Panc1 (cell line): ENCODE data around the gene MSANTD2. TPM values are rescaled to one million over a fixed set of nuclear protein-coding genes. Genes with fewer than 3 reads are reported as not detected.

Experiments
- ATAC-seq: fragments of 200-7000 bp; cut with Tn5 transposase; 2 replicates; pipeline ENCODE4 v1.9.1; 2020; ENCODE audit warnings: mild to moderate bottlenecking, moderate library complexity
- BruUV-seq: library from RNA; stranded (reverse); fragments of 400-500 nt; replicated peaks from 2 replicates; lab custom pipeline; 2021; lab: Mats Ljungman, UMichigan
- CTCF ChIA-PET: fragments of 300-600 bp; sonication (Branson Sonifier 250); formaldehyde crosslinking; loops from one replicate; lab custom pipeline; 2022; ENCODE audit warnings: antibody characterized with exemption; lab: Charles Lee
- POLR2A ChIA-PET: fragments of 300-600 bp; sonication (Branson Sonifier 250); formaldehyde crosslinking; loops from one replicate; lab custom pipeline; 2022; ENCODE audit warnings: antibody characterized with exemption; lab: Charles Lee
- DNase-seq: peaks from one replicate; pipeline ENCODE4 v3.0.0-alpha.2; 2010; ENCODE audit warnings: low read depth, low spot score
- H3K27ac ChIP-seq: 2 replicates; pipeline ENCODE4 v1.5.1; 2011; ENCODE audit warnings: mild to moderate bottlenecking, low read length, inconsistent platforms
- H3K27me3 ChIP-seq: fragments of 200-500 bp; sonication (Bioruptor generic); 2 replicates; pipeline ENCODE4 v1.6.0; 2014; ENCODE audit warnings: low read length, inconsistent platforms; ENCODE audit not compliant: control insufficient read depth, insufficient read depth
- H3K36me3 ChIP-seq: fragments of 200-500 bp; sonication (Bioruptor generic); 2 replicates; pipeline ENCODE4 v1.5.1; 2014; ENCODE audit warnings: inconsistent platforms, mild to moderate bottlenecking, low read length, moderate library complexity; ENCODE audit not compliant: control insufficient read depth, insufficient read depth
- H3K4me1 ChIP-seq: 2 replicates; pipeline ENCODE4 v1.5.1; 2011; ENCODE audit warnings: inconsistent platforms, mild to moderate bottlenecking, low read length, moderate library complexity; ENCODE audit not compliant: control insufficient read depth, insufficient read depth
- H3K4me3 ChIP-seq, 2 experiments: 2 replicates each; pipeline ENCODE4 v1.5.1; 2011 to 2012; ENCODE audit warnings: low read depth in 2 of 2, low read length in 2 of 2, mild to moderate bottlenecking in 2 of 2, inconsistent platforms in 1 of 2, moderate library complexity in 1 of 2
- H3K9me3 ChIP-seq: fragments of 200-500 bp; sonication (Bioruptor generic); 2 replicates; pipeline ENCODE4 v1.5.1; 2014; ENCODE audit warnings: low read depth, mild to moderate bottlenecking, inconsistent platforms, low read length, moderate library complexity; ENCODE audit not compliant: control insufficient read depth, insufficient read depth
- POLR2AphosphoS5 ChIP-seq: IDR thresholded peaks from 2 replicates; pipeline ENCODE4 v1.6.1; 2012; ENCODE audit warnings: mild to moderate bottlenecking, low read depth, low read length, moderate library complexity
- SIN3A ChIP-seq: IDR thresholded peaks from 2 replicates; pipeline ENCODE4 v1.6.1; 2012; ENCODE audit warnings: low read depth, mild to moderate bottlenecking, low read length, moderate library complexity, borderline replicate concordance; ENCODE audit not compliant: insufficient read depth
- TCF7L2 ChIP-seq: IDR thresholded peaks from 2 replicates; pipeline ENCODE4 v1.6.1; 2011; ENCODE audit warnings: mild to moderate bottlenecking, low read depth, low read length, inconsistent platforms
- in situ Hi-C: cut with HindIII; loops from 2 replicates; pipeline ENCODE4 v1.10.0; 2016; ENCODE audit warnings: low sequenced_read_pairs, low pct_unique_long_range_greater_than_20kb
- intact Hi-C: fragments of 100-400 bp; cut with micrococcal nuclease; formaldehyde crosslinking; loops from one replicate; pipeline ENCODE4 v1.10.0; 2022; ENCODE audit not compliant: unreplicated experiment
- total RNA-seq: library from RNA; stranded (reverse); gene quantifications from one replicate; pipeline ENCODE4 v1.2.1, GENCODE V29; 2021; ENCODE audit not compliant: unreplicated experiment
- TF ChIP-seq, protein P1 (sequence below): fragments of 450-650 bp; IDR thresholded peaks from 2 replicates; pipeline ENCODE4 v1.5.1; 2017; ENCODE audit warnings: mild to moderate bottlenecking
- TF ChIP-seq, protein P2 (sequence below), 2 experiments: IDR thresholded peaks; 2 replicates each; pipeline ENCODE4 v1.6.1; 2011 to 2012; ENCODE audit warnings: low read depth in 2 of 2, control low read depth in 1 of 2, low read length in 1 of 2, mild to moderate bottlenecking in 1 of 2, moderate library complexity in 1 of 2; ENCODE audit not compliant: insufficient read depth in 1 of 2

MSANTD2 gene
- total RNA-seq, 1 experiment from 2014 or later: 20.5 TPM

DNA sequence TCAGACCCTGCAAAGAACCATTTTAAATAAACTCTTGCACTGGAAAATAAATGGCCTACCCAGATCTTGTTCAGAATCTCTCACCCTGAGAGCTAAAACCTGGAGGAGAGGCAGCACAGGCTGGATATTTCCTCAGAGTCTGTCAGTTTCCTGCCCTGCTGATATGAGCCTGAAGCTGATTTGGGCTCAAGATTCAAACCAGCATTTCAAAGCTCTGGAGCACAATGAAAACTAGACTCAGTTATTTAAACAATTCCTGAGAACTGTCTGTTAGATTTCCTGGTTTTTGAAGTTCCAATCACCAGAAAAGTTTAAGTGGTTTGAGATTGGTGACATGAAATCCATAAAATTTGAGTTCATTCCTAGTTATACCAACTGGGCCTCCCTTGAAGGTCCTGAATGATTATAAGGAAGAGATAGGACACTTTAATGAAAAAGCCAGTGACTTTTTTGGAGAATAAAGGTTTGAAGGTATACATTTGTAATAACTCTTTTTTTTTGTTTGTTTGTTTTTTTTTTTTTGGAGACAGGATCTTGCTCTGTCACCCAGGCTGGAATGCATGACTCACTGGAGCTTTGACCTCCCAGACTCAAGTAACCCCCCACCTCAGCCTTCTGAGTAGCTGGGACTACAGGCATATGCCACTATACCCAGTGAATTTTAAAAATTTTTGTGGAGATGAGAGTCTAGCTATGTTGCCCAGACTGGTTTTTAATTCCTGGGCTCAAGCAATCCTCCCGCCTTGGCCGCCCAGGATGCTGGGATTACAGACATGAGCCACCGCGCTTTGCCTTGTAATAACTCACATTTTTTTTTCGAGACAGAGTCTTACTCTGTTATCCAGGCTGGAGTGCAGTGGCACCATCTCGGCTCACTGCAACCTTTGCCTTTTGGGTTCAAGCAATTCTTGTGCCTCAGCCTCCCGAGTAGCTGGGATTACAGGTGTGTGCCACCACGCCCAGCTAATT, 30.1 kb downstream of the MSANTD2 start:
- no peak overlapping the region for H3K27ac ChIP-seq
- BruUV-seq: no TSS peak
- ATAC-seq: peak; percentile 81
- CTCF ChIA-PET: no interaction called here
- no peaks in the 10 kb centered on the region for H3K4me1 ChIP-seq
- H3K4me3 ChIP-seq: no peak overlapping the region
- H3K9me3 ChIP-seq: no peaks in the 10 kb centered on the region
- TF ChIP-seq, protein P1, sequence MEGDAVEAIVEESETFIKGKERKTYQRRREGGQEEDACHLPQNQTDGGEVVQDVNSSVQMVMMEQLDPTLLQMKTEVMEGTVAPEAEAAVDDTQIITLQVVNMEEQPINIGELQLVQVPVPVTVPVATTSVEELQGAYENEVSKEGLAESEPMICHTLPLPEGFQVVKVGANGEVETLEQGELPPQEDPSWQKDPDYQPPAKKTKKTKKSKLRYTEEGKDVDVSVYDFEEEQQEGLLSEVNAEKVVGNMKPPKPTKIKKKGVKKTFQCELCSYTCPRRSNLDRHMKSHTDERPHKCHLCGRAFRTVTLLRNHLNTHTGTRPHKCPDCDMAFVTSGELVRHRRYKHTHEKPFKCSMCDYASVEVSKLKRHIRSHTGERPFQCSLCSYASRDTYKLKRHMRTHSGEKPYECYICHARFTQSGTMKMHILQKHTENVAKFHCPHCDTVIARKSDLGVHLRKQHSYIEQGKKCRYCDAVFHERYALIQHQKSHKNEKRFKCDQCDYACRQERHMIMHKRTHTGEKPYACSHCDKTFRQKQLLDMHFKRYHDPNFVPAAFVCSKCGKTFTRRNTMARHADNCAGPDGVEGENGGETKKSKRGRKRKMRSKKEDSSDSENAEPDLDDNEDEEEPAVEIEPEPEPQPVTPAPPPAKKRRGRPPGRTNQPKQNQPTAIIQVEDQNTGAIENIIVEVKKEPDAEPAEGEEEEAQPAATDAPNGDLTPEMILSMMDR: no peak
- TF ChIP-seq TCF7L2 (no peak), SIN3A (no peak), POLR2AphosphoS5 (no peak)
- TF ChIP-seq, protein P2, sequence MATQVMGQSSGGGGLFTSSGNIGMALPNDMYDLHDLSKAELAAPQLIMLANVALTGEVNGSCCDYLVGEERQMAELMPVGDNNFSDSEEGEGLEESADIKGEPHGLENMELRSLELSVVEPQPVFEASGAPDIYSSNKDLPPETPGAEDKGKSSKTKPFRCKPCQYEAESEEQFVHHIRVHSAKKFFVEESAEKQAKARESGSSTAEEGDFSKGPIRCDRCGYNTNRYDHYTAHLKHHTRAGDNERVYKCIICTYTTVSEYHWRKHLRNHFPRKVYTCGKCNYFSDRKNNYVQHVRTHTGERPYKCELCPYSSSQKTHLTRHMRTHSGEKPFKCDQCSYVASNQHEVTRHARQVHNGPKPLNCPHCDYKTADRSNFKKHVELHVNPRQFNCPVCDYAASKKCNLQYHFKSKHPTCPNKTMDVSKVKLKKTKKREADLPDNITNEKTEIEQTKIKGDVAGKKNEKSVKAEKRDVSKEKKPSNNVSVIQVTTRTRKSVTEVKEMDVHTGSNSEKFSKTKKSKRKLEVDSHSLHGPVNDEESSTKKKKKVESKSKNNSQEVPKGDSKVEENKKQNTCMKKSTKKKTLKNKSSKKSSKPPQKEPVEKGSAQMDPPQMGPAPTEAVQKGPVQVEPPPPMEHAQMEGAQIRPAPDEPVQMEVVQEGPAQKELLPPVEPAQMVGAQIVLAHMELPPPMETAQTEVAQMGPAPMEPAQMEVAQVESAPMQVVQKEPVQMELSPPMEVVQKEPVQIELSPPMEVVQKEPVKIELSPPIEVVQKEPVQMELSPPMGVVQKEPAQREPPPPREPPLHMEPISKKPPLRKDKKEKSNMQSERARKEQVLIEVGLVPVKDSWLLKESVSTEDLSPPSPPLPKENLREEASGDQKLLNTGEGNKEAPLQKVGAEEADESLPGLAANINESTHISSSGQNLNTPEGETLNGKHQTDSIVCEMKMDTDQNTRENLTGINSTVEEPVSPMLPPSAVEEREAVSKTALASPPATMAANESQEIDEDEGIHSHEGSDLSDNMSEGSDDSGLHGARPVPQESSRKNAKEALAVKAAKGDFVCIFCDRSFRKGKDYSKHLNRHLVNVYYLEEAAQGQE (IDR thresholded peaks at IDR 0.05; ENCODE audit: insufficient read depth in 1 of 2, low read depth in 2 of 2, low read length in 1 of 2): no peak
- H3K27me3 ChIP-seq: no peaks in the 10 kb centered on the region
- no peak for DNase-seq
- POLR2A ChIA-PET: no interaction called here
- intact Hi-C loops: no loop called here
- H3K36me3 ChIP-seq: peaks cover 3% of the 10 kb centered on the region
- in situ Hi-C loops: no loop called here

DNA sequence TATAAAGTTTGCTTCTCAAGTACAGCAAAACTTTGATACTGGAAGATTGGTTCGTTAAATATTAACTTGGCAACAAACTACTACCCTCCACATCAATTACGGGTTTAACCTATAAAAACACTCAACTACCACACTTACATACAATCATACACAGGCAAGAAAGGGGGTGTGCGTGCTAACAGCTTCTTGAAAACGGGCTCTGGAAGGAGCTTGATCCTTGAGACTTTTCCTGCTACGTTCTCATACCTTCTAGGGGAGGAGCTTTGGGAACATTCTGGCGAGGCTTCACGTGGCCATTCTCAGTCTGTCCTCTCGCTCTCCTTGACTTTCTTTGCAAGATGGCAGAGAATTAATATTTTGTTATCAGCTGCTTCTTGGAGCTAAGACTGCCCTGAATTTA, 31.3 kb downstream of the MSANTD2 start:
- H3K4me3 ChIP-seq: no peak overlapping the region
- ChIA-PET POLR2A (interaction anchor here (1.0 kb wide), 1 partner anchor 30 kb away, joined by 3 read pairs; no protein-coding TSS in a partner anchor), CTCF (interaction anchor here (0.5 kb wide), 1 partner anchor 68 kb away, joined by 3 read pairs; no protein-coding TSS in a partner anchor)
- in situ Hi-C loops (no loop called here), intact Hi-C loops (no loop called here)
- DNase-seq (no peak), ATAC-seq (no peak)
- H3K27me3 ChIP-seq: no peaks in the 10 kb centered on the region
- peaks cover 3% of the 10 kb centered on the region for H3K36me3 ChIP-seq
- no TSS peak for BruUV-seq
- no peak overlapping the region for H3K27ac ChIP-seq
- no peaks in the 10 kb centered on the region for H3K9me3 ChIP-seq
- no peak for TF ChIP-seq TCF7L2
- TF ChIP-seq, protein P1: no peak
- TF ChIP-seq SIN3A: no peak
- TF ChIP-seq, protein P2 (IDR thresholded peaks at IDR 0.05; ENCODE audit: insufficient read depth in 1 of 2, low read depth in 2 of 2, low read length in 1 of 2): no peak
- TF ChIP-seq POLR2AphosphoS5: no peak
- H3K4me1 ChIP-seq: no peaks in the 10 kb centered on the region
